ENCODE data around the gene C12orf76. TPM values are rescaled to one million over a fixed set of nuclear protein-coding genes. Genes with fewer than 3 reads are reported as not detected.
A peak's percentile ranks its signal among the peaks of the same experiment; 100 is the strongest.

Gene C12orf76
- total and polyA plus RNA-seq, 2 of the 13 experiments (the other 11 are each of a cell fraction or from before 2014, with no cell fraction given), result 15.8 to 38.4 TPM

DNA sequence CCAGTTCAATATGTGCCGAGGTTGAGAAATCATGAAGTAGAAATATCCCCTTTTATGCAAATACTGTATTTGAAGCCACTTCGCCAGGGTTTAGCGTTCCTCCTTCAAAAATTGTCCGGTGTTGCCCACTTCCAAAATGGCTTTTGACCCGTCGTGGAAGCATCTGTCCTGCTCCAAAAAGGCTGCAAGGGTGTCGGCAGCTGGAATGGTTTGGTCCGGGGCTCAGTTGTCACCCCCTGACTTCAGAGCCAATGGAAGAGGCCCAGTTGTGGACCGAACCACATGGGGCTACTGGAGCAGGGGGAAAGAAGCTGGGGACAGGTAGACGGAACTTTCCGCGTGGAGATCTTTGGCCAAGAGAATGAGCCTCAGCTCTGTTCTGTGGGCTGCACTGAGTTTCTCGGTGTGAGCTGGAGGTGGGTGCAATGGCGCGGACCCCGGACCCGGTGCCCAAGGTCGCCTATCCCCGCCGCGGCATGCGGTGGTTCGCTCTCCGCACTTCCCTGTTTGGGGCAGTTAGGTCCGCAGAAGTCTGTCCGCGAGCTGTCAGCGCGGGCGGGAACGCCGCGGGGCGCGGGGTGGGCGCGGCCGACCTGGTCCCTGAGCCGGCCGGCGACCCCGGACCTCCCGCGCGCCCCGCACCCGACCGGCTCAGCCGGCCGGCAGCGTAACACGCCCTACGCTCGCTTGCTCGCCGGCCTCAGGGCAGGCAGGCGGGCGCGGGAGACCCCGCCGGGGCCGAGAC, 49.2 kb downstream of the C12orf76 start, which contains the start of gene ANKRD13A (continued):
- TF ChIP-seq, protein P1, sequence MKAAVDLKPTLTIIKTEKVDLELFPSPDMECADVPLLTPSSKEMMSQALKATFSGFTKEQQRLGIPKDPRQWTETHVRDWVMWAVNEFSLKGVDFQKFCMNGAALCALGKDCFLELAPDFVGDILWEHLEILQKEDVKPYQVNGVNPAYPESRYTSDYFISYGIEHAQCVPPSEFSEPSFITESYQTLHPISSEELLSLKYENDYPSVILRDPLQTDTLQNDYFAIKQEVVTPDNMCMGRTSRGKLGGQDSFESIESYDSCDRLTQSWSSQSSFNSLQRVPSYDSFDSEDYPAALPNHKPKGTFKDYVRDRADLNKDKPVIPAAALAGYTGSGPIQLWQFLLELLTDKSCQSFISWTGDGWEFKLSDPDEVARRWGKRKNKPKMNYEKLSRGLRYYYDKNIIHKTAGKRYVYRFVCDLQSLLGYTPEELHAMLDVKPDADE (CRISPR knock-in tag; IDR thresholded peaks at IDR 0.05), result no peak
- TF ChIP-seq PHF8 (CRISPR knock-in tag; IDR thresholded peaks at IDR 0.05), result peak; percentile 56; the same call in 1 of the 2 replicates
- no peak for TF ChIP-seq ZNF549 (CRISPR knock-in tag; IDR thresholded peaks at IDR 0.05)
- TF ChIP-seq FOXP1 (IDR thresholded peaks at IDR 0.05), result no peak
- no peak for TF ChIP-seq FOXP1 (CRISPR knock-in tag; IDR thresholded peaks at IDR 0.05)
- TF ChIP-seq, protein P2, sequence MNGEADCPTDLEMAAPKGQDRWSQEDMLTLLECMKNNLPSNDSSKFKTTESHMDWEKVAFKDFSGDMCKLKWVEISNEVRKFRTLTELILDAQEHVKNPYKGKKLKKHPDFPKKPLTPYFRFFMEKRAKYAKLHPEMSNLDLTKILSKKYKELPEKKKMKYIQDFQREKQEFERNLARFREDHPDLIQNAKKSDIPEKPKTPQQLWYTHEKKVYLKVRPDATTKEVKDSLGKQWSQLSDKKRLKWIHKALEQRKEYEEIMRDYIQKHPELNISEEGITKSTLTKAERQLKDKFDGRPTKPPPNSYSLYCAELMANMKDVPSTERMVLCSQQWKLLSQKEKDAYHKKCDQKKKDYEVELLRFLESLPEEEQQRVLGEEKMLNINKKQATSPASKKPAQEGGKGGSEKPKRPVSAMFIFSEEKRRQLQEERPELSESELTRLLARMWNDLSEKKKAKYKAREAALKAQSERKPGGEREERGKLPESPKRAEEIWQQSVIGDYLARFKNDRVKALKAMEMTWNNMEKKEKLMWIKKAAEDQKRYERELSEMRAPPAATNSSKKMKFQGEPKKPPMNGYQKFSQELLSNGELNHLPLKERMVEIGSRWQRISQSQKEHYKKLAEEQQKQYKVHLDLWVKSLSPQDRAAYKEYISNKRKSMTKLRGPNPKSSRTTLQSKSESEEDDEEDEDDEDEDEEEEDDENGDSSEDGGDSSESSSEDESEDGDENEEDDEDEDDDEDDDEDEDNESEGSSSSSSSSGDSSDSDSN (CRISPR knock-in tag; IDR thresholded peaks at IDR 0.05), result peak; percentile 62; the same call in 1 of the 2 replicates
- no peak for TF ChIP-seq MBNL3 (CRISPR knock-in tag; conservative IDR thresholded peaks at IDR 0.05)
- TF ChIP-seq ZNF34 (CRISPR knock-in tag; IDR thresholded peaks at IDR 0.05; ENCODE audit: borderline replicate concordance), result no peak
- peak; percentile 36; the same call in 1 of the 2 replicates for TF ChIP-seq FOXA3 (CRISPR knock-in tag; IDR thresholded peaks at IDR 0.05)
- TF ChIP-seq, protein P3, sequence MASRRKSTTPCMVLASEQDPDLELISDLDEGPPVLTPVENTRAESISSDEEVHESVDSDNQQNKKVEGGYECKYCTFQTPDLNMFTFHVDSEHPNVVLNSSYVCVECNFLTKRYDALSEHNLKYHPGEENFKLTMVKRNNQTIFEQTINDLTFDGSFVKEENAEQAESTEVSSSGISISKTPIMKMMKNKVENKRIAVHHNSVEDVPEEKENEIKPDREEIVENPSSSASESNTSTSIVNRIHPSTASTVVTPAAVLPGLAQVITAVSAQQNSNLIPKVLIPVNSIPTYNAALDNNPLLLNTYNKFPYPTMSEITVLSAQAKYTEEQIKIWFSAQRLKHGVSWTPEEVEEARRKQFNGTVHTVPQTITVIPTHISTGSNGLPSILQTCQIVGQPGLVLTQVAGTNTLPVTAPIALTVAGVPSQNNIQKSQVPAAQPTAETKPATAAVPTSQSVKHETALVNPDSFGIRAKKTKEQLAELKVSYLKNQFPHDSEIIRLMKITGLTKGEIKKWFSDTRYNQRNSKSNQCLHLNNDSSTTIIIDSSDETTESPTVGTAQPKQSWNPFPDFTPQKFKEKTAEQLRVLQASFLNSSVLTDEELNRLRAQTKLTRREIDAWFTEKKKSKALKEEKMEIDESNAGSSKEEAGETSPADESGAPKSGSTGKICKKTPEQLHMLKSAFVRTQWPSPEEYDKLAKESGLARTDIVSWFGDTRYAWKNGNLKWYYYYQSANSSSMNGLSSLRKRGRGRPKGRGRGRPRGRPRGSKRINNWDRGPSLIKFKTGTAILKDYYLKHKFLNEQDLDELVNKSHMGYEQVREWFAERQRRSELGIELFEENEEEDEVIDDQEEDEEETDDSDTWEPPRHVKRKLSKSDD (CRISPR knock-in tag; IDR thresholded peaks at IDR 0.05; ENCODE audit: low read depth), result no peak
- TF ChIP-seq, protein P4, sequence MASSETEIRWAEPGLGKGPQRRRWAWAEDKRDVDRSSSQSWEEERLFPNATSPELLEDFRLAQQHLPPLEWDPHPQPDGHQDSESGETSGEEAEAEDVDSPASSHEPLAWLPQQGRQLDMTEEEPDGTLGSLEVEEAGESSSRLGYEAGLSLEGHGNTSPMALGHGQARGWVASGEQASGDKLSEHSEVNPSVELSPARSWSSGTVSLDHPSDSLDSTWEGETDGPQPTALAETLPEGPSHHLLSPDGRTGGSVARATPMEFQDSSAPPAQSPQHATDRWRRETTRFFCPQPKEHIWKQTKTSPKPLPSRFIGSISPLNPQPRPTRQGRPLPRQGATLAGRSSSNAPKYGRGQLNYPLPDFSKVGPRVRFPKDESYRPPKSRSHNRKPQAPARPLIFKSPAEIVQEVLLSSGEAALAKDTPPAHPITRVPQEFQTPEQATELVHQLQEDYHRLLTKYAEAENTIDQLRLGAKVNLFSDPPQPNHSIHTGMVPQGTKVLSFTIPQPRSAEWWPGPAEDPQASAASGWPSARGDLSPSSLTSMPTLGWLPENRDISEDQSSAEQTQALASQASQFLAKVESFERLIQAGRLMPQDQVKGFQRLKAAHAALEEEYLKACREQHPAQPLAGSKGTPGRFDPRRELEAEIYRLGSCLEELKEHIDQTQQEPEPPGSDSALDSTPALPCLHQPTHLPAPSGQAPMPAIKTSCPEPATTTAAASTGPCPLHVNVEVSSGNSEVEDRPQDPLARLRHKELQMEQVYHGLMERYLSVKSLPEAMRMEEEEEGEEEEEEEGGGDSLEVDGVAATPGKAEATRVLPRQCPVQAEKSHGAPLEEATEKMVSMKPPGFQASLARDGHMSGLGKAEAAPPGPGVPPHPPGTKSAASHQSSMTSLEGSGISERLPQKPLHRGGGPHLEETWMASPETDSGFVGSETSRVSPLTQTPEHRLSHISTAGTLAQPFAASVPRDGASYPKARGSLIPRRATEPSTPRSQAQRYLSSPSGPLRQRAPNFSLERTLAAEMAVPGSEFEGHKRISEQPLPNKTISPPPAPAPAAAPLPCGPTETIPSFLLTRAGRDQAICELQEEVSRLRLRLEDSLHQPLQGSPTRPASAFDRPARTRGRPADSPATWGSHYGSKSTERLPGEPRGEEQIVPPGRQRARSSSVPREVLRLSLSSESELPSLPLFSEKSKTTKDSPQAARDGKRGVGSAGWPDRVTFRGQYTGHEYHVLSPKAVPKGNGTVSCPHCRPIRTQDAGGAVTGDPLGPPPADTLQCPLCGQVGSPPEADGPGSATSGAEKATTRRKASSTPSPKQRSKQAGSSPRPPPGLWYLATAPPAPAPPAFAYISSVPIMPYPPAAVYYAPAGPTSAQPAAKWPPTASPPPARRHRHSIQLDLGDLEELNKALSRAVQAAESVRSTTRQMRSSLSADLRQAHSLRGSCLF (CRISPR knock-in tag; IDR thresholded peaks at IDR 0.05; ENCODE audit: borderline replicate concordance), result no peak
- TF ChIP-seq CHD4 (IDR thresholded peaks at IDR 0.05; ENCODE audit: borderline replicate concordance, low read length), result no peak; the same call in 1 of the 2 replicates
- TF ChIP-seq KLF13 (CRISPR knock-in tag; IDR thresholded peaks at IDR 0.05), result no peak
- TF ChIP-seq FOXC1 (CRISPR knock-in tag; IDR thresholded peaks at IDR 0.05; ENCODE audit: borderline replicate concordance), result peak; percentile 91
- TF ChIP-seq, protein P5, sequence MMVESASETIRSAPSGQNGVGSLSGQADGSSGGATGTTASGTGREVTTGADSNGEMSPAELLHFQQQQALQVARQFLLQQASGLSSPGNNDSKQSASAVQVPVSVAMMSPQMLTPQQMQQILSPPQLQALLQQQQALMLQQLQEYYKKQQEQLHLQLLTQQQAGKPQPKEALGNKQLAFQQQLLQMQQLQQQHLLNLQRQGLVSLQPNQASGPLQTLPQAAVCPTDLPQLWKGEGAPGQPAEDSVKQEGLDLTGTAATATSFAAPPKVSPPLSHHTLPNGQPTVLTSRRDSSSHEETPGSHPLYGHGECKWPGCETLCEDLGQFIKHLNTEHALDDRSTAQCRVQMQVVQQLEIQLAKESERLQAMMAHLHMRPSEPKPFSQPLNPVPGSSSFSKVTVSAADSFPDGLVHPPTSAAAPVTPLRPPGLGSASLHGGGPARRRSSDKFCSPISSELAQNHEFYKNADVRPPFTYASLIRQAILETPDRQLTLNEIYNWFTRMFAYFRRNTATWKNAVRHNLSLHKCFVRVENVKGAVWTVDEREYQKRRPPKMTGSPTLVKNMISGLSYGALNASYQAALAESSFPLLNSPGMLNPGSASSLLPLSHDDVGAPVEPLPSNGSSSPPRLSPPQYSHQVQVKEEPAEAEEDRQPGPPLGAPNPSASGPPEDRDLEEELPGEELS (CRISPR knock-in tag; IDR thresholded peaks at IDR 0.05), result peak; percentile 56; the same call in 1 of the 2 replicates
- peak; percentile 52; the same call in 1 of the 2 replicates for TF ChIP-seq MED1 (CRISPR knock-in tag; IDR thresholded peaks at IDR 0.05)

All from HepG2 (cell line).